Gastroesophageal sphincter (tissue), 4 donors: Measurements from ENCODE around the gene TMEM121B. TPM values are rescaled to one million over a fixed set of nuclear protein-coding genes. Genes with fewer than 3 reads are reported as not detected.

Experiments
- ATAC-seq: fragments of 150-250 bp; one replicate; pipeline ENCODE4 v1.9.1; 2016; ENCODE audit warnings: mild to moderate bottlenecking, moderate library complexity
- H3K27ac ChIP-seq, 4 donors: fragments of 200-600 bp; sonication (generic) in 3 of 4; 1 replicate in 3 of 4; 2 replicates in 1 of 4; pipeline ENCODE4 v1.5.1; 2016 to 2019
- H3K27me3 ChIP-seq: fragments of 200-600 bp; sonication (generic); one replicate; pipeline ENCODE4 v1.5.1; 2019
- H3K36me3 ChIP-seq, 2 donors: fragments of 200-600 bp; sonication (generic); one replicate each; pipeline ENCODE4 v1.5.1; 2019; ENCODE audit warnings: control low read depth in 1 of 2
- H3K4me1 ChIP-seq, 3 donors: fragments of 200-600 bp; sonication (generic); 1 replicate in 2 of 3; 2 replicates in 1 of 3; pipeline ENCODE4 v1.5.1; 2016 to 2019; ENCODE audit warnings: control low read depth in 2 of 3
- H3K4me3 ChIP-seq, 2 donors: fragments of 200-600 bp; sonication (generic); one replicate each; pipeline ENCODE4 v1.5.1; 2019; ENCODE audit warnings: mild to moderate bottlenecking in 1 of 2, moderate library complexity in 1 of 2
- H3K9me3 ChIP-seq, 3 donors: fragments of 200-600 bp; sonication (generic); one replicate each; pipeline ENCODE4 v1.5.1; 2017 to 2019; ENCODE audit warnings: control low read depth in 2 of 3
- CTCF ChIP-seq, 4 experiments: fragments of 200-600 bp in 2 of 4; fragments of 450-650 bp in 2 of 4; sonication (generic) in 1 of 4; IDR thresholded peaks; one replicate each; pipeline ENCODE4 v1.5.1; 2017 to 2019; ENCODE audit warnings: antibody characterized with exemption in 4 of 4, mild to moderate bottlenecking in 2 of 4, moderate library complexity in 2 of 4
- EP300 ChIP-seq: sonication (generic); formaldehyde crosslinking; IDR thresholded peaks from one replicate; pipeline ENCODE4 v1.6.1; 2017; ENCODE audit warnings: antibody characterized with exemption, mild to moderate bottlenecking
- POLR2A ChIP-seq, 2 donors: fragments of 450-650 bp; IDR thresholded peaks; one replicate each; pipeline ENCODE4 v1.6.1; 2017; ENCODE audit warnings: antibody characterized with exemption in 2 of 2, mild to moderate bottlenecking in 2 of 2, moderate library complexity in 1 of 2
- POLR2AphosphoS5 ChIP-seq: sonication (generic); formaldehyde crosslinking; IDR thresholded peaks from one replicate; pipeline ENCODE4 v1.6.1; 2017; ENCODE audit warnings: antibody characterized with exemption
- WGBS, 2 donors: methylation state at CpG; one replicate each; pipeline ENCODE4 v1.1.5; 2018; ENCODE audit warnings: low coverage in 1 of 2; 5-methylcytosine and 5-hydroxymethylcytosine counted together
- total RNA-seq, 4 donors: library from RNA; depleted of rRNA; stranded (reverse); fragments of >200 nt; gene quantifications; one replicate each; pipeline ENCODE4 v1.1.0, GENCODE V29; 2016

TMEM121B gene
- total RNA-seq, 4 donors from 2014 or later, result 0.30 to 0.81 (median 0.54) TPM

- Histone ChIP-seq H3K27me3 (no peaks in the 10 kb centered on the region), H3K27ac (no peak overlapping the region), H3K4me3 (no peak overlapping the region), H3K36me3 (peaks cover 0 to 98% of the 10 kb centered on the region in 2 donors), H3K4me1 (no peaks in the 10 kb centered on the region), H3K9me3 (no peaks in the 10 kb centered on the region)
- TF ChIP-seq EP300, result no peak
- no peak for TF ChIP-seq CTCF (IDR thresholded peaks at IDR 0.05)
- TF ChIP-seq POLR2A (IDR thresholded peaks at IDR 0.05), result no peak
- TF ChIP-seq POLR2AphosphoS5, result no peak
- no peak for ATAC-seq
- 65 to 89% methylated on average over 5 to 9 of the region's 22 CpGs for WGBS, 2 donors
Measured at GRCh38 chr22:17105143-17106129, 15.7 kb downstream of the TMEM121B start.

GRCh38 chr22:17104336-17104935, 16.7 kb downstream of the TMEM121B start:
- no peak overlapping the region for H3K4me3 ChIP-seq
- no peak overlapping the region for H3K27ac ChIP-seq
- ATAC-seq, result no peak
- H3K36me3 ChIP-seq, result peaks cover 0 to 98% of the 10 kb centered on the region in 2 donors
- WGBS, 2 donors, result no CpG with 5 or more reads among the region's 14 CpGs
- no peaks in the 10 kb centered on the region for H3K27me3 ChIP-seq
- no peaks in the 10 kb centered on the region for H3K4me1 ChIP-seq
- TF ChIP-seq POLR2A (IDR thresholded peaks at IDR 0.05), result no peak
- no peak for TF ChIP-seq EP300
- no peak for TF ChIP-seq CTCF (IDR thresholded peaks at IDR 0.05)
- TF ChIP-seq POLR2AphosphoS5, result no peak
- H3K9me3 ChIP-seq, result no peaks in the 10 kb centered on the region

GRCh38 chr22:17103351-17103750, 17.8 kb downstream of the TMEM121B start:
- ATAC-seq, result no peak
- H3K27me3 ChIP-seq, result no peaks in the 10 kb centered on the region
- no peak overlapping the region for H3K4me3 ChIP-seq
- no peak overlapping the region for H3K27ac ChIP-seq
- TF ChIP-seq POLR2AphosphoS5 (no peak), EP300 (no peak), CTCF (IDR thresholded peaks at IDR 0.05) (no peak), POLR2A (IDR thresholded peaks at IDR 0.05) (no peak)
- WGBS, 2 donors, result 83 to 85% methylated on average over 1 to 7 of the region's 9 CpGs
- no peaks in the 10 kb centered on the region for H3K4me1 ChIP-seq
- peaks cover 0 to 98% of the 10 kb centered on the region in 2 donors for H3K36me3 ChIP-seq
- no peaks in the 10 kb centered on the region for H3K9me3 ChIP-seq

- Histone ChIP-seq H3K9me3 (no peaks in the 10 kb centered on the region), H3K4me3 (no peak overlapping the region), H3K27ac (no peak overlapping the region), H3K27me3 (no peaks in the 10 kb centered on the region), H3K4me1 (no peaks in the 10 kb centered on the region), H3K36me3 (peaks cover 0 to 98% of the 10 kb centered on the region in 2 donors)
- WGBS, 2 donors, result 86% methylated on average over 7 of the region's 7 CpGs; no CpG with 5 or more reads in 1 of the 2 donors
- no peak for ATAC-seq
- no peak for TF ChIP-seq CTCF (IDR thresholded peaks at IDR 0.05)
- no peak for TF ChIP-seq POLR2A (IDR thresholded peaks at IDR 0.05)
- no peak for TF ChIP-seq POLR2AphosphoS5
- TF ChIP-seq EP300, result no peak
Measured at GRCh38 chr22:17102297-17102667, 18.9 kb downstream of the TMEM121B start.
